Measurements from ENCODE around the gene TBPL1. TPM values are rescaled to one million over a fixed set of nuclear protein-coding genes. Genes with fewer than 3 reads are reported as not detected.

The TBPL1 gene
- total and polyA plus RNA-seq, 2 experiments from 2014 or later, result 40.5 to 46.0 TPM

DNA sequence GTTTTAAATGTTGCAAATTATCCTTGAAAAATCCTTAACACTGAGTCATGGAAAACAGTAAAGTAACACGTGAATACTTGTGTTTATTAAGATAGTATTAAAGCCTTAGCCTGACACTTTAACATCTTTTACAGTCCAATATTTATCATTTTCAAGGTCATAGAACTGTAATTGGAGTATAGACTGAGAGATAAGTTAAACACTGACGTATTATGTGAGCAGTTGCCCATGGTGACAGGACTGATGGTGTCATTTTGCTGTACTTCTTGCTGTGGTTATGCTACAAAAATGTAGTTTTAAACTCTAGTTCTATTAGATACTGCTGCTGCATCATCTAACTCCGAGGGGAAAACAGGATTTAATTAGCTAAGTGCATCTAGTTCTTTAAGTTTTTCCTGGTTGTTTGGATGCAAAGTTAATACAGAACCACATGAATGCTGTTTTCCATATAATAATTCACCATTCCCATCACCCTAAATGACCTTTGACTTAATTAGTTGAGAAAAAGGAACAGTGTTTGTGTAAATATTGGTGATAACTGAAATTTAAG, 61.6 kb downstream of the TBPL1 start:
- Histone ChIP-seq H3K79me2 (ENCODE audit: insufficient read depth) (no peaks in the 10 kb centered on the region), H3K9ac (no peak overlapping the region), H4K20me1 (ENCODE audit: insufficient read depth) (no peaks in the 10 kb centered on the region), H3K27ac (no peak overlapping the region), H3K4me1 (ENCODE audit: insufficient read depth) (no peaks in the 10 kb centered on the region), H3K36me3 (ENCODE audit: low read depth) (no peaks in the 10 kb centered on the region), H3K4me2 (ENCODE audit: unreplicated experiment) (no peak overlapping the region), H3F3A (ENCODE audit: insufficient read depth) (no peaks in the 10 kb centered on the region), H3K27me3 (replicated peaks; ENCODE audit: insufficient read depth) (0 out of 2 replicates have a peak, but pooled peaks cover 12% of the 10 kb centered on the region), H3K4me3 (no peak overlapping the region), H3K9me2 (ENCODE audit: insufficient read depth) (no peaks in the 10 kb centered on the region), H2AFZ (no peak overlapping the region), H3K9me3 (ENCODE audit: low read depth) (no peaks in the 10 kb centered on the region)
- no peak for DNase-seq
- no peak for TF ChIP-seq EZH2phosphoT487 (IDR thresholded peaks at IDR 0.05; ENCODE audit: insufficient read depth, low read depth)
- TF ChIP-seq EZH2 (IDR thresholded peaks at IDR 0.05; ENCODE audit: insufficient read depth, poor library complexity, severe bottlenecking), result no peak
- 47 to 49% methylated on average over 3 of the region's 3 CpGs for WGBS, 2 experiments (ENCODE audit: low coverage in 1 of 2, low lambda C conversion rate in 2 of 2, missing lambda C conversion rate in 2 of 2)
- in situ Hi-C loops (cut with MboI), result no loop called here

GRCh38 chr6:134015719-134016557, 62.9 kb downstream of the TBPL1 start:
- 0 out of 2 replicates have a peak, but pooled peaks cover 12% of the 10 kb centered on the region for H3K27me3 ChIP-seq (replicated peaks; ENCODE audit: insufficient read depth)
- no peak overlapping the region for H2AFZ ChIP-seq
- H4K20me1 ChIP-seq (ENCODE audit: insufficient read depth), result no peaks in the 10 kb centered on the region
- no peaks in the 10 kb centered on the region for H3F3A ChIP-seq (ENCODE audit: insufficient read depth)
- H3K4me1 ChIP-seq (ENCODE audit: insufficient read depth), result no peaks in the 10 kb centered on the region
- H3K9me3 ChIP-seq (ENCODE audit: low read depth), result no peaks in the 10 kb centered on the region
- no peak overlapping the region for H3K9ac ChIP-seq
- no peak overlapping the region for H3K27ac ChIP-seq
- 65 to 71% methylated on average over 5 of the region's 5 CpGs for WGBS, 2 experiments (ENCODE audit: low coverage in 1 of 2, low lambda C conversion rate in 2 of 2, missing lambda C conversion rate in 2 of 2)
- H3K4me2 ChIP-seq (ENCODE audit: unreplicated experiment), result no peak overlapping the region
- no peaks in the 10 kb centered on the region for H3K79me2 ChIP-seq (ENCODE audit: insufficient read depth)
- H3K36me3 ChIP-seq (ENCODE audit: low read depth), result no peaks in the 10 kb centered on the region
- H3K4me3 ChIP-seq, result no peak overlapping the region
- DNase-seq, result no peak
- H3K9me2 ChIP-seq (ENCODE audit: insufficient read depth), result no peaks in the 10 kb centered on the region
- in situ Hi-C loops (cut with MboI), result no loop called here
- TF ChIP-seq EZH2phosphoT487 (IDR thresholded peaks at IDR 0.05; ENCODE audit: insufficient read depth, low read depth), result no peak

DNA sequence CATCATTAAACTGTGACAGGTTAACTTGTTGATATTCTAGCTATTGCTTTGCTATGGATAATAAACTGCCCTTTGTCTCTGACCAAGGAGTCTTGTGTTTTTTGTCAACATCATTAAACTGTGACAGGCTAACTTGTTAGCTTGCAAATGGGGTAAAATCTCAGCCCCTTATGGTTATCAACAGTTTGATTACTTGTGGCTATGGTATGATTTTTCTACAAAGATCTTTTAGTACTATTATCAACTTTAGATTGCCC, 63.5 kb downstream of the TBPL1 start:
- Histone ChIP-seq H3K9me3 (ENCODE audit: low read depth) (no peaks in the 10 kb centered on the region), H4K20me1 (ENCODE audit: insufficient read depth) (no peaks in the 10 kb centered on the region), H3K9ac (no peak overlapping the region), H3K9me2 (ENCODE audit: insufficient read depth) (no peaks in the 10 kb centered on the region), H3K27ac (no peak overlapping the region), H3K4me1 (ENCODE audit: insufficient read depth) (no peaks in the 10 kb centered on the region), H3K36me3 (ENCODE audit: low read depth) (no peaks in the 10 kb centered on the region), H2AFZ (no peak overlapping the region), H3K27me3 (replicated peaks; ENCODE audit: insufficient read depth) (0 out of 2 replicates have a peak, but pooled peaks cover 14% of the 10 kb centered on the region), H3K79me2 (ENCODE audit: insufficient read depth) (no peaks in the 10 kb centered on the region), H3F3A (ENCODE audit: insufficient read depth) (no peaks in the 10 kb centered on the region), H3K4me2 (ENCODE audit: unreplicated experiment) (no peak overlapping the region), H3K4me3 (no peak overlapping the region)
- TF ChIP-seq EZH2 (IDR thresholded peaks at IDR 0.05; ENCODE audit: insufficient read depth, poor library complexity, severe bottlenecking) (no peak), EZH2phosphoT487 (IDR thresholded peaks at IDR 0.05; ENCODE audit: insufficient read depth, low read depth) (no peak)
- in situ Hi-C loops (cut with MboI), result no loop called here
- no peak for DNase-seq

DNA sequence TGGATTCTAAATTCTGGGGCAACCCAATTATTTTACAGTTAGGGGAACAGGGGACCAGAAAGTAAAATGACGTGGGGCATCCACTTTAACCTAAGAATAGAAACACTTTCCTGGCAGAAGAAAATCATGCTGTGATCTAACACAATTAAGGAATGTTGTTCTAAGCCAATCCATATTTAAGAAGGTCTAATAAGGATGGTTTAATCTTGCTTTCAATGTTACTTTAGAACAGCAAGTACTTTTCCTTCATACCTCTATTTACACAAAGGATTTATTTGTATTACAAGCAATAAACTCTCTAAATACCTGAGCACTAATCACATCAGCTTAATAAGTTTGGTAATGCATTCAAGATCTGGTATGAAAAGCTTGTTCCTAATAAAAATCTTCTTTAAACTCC, 67.0 kb downstream of the TBPL1 start:
- in situ Hi-C loops (cut with MboI), result no loop called here
- H3K36me3 ChIP-seq (ENCODE audit: low read depth), result no peaks in the 10 kb centered on the region
- H3K4me2 ChIP-seq (ENCODE audit: unreplicated experiment), result no peak overlapping the region

More for the DNA sequence above, 67.0 kb downstream of the TBPL1 start:
- no peaks in the 10 kb centered on the region for H3K9me2 ChIP-seq (ENCODE audit: insufficient read depth)
- WGBS, 2 experiments (ENCODE audit: low coverage in 1 of 2, low lambda C conversion rate in 2 of 2, missing lambda C conversion rate in 2 of 2), result 18 to 40% methylated on average over 1 of the region's 1 CpG
- H3K27ac ChIP-seq, result no peak overlapping the region
- no peaks in the 10 kb centered on the region for H3K79me2 ChIP-seq (ENCODE audit: insufficient read depth)
- H3K9me3 ChIP-seq (ENCODE audit: low read depth), result no peaks in the 10 kb centered on the region
- no peak for DNase-seq
- H3F3A ChIP-seq (ENCODE audit: insufficient read depth), result no peaks in the 10 kb centered on the region
- TF ChIP-seq EZH2phosphoT487 (IDR thresholded peaks at IDR 0.05; ENCODE audit: insufficient read depth, low read depth) (no peak), EZH2 (IDR thresholded peaks at IDR 0.05; ENCODE audit: insufficient read depth, poor library complexity, severe bottlenecking) (no peak)
- no peaks in the 10 kb centered on the region for H4K20me1 ChIP-seq (ENCODE audit: insufficient read depth)
- no peak overlapping the region for H3K4me3 ChIP-seq
- H3K4me1 ChIP-seq (ENCODE audit: insufficient read depth), result no peaks in the 10 kb centered on the region
- H3K27me3 ChIP-seq (replicated peaks; ENCODE audit: insufficient read depth), result 0 out of 2 replicates have a peak, but pooled peaks cover 14% of the 10 kb centered on the region
- H3K9ac ChIP-seq, result no peak overlapping the region
- H2AFZ ChIP-seq, result no peak overlapping the region
